AG04450 (cell line): ENCODE results near the gene MAT1A. TPM values are rescaled to one million over a fixed set of nuclear protein-coding genes. Genes with fewer than 3 reads are reported as not detected.

ENCODE experiments used
- CTCF ChIA-PET: fragments of 300-600, 350-600 bp; formaldehyde crosslinking; extraction: SDS; loops from one replicate; lab custom pipeline; 2022; ENCODE audit warnings: antibody characterized with exemption, inconsistent platforms; lab: Charles Lee
- POLR2A ChIA-PET: fragments of 350-600 bp; formaldehyde crosslinking; extraction: SDS; loops from one replicate; lab custom pipeline; 2021; ENCODE audit warnings: antibody characterized with exemption, inconsistent platforms; lab: Yijun Ruan, JAX
- DNase-seq: peaks from one replicate; pipeline ENCODE4 v3.0.0-alpha.2; 2011; ENCODE audit warnings: low read depth, low spot score
- H3K27ac ChIP-seq: one replicate; pipeline ENCODE4 v1.5.1; 2012; ENCODE audit warnings: low read depth, low read length, control low read depth
- H3K27me3 ChIP-seq: one replicate; pipeline ENCODE4 v1.6.0; 2012; ENCODE audit warnings: low read length; ENCODE audit not compliant: control insufficient read depth, insufficient read depth
- H3K4me3 ChIP-seq: 2 replicates; pipeline ENCODE4 v1.5.1; 2011; ENCODE audit warnings: mild to moderate bottlenecking, low read depth, low read length, control low read depth
- H3K9me3 ChIP-seq: 2 replicates; pipeline ENCODE4 v1.5.1; 2012; ENCODE audit warnings: low read length; ENCODE audit not compliant: control insufficient read depth, insufficient read depth
- CTCF ChIP-seq: IDR thresholded peaks from 2 replicates; pipeline ENCODE4 v1.5.1; 2011; ENCODE audit warnings: low read depth, low read length, control low read depth, inconsistent platforms
- polyA plus RNA-seq: library from polyadenylated mRNA; depleted of rRNA; stranded (reverse); fragments of >200 nt; gene quantifications from 2 replicates; pipeline ENCODE4 v1.2.3, GENCODE V29; 2011

The MAT1A gene
- polyA plus RNA-seq, 1 experiment: not detected

GRCh38 chr10:80268266-80268665, 21.2 kb downstream of the MAT1A start:
- Histone ChIP-seq H3K9me3 (no peaks in the 10 kb centered on the region), H3K27ac (no peak overlapping the region), H3K27me3 (peaks cover 8% of the 10 kb centered on the region), H3K4me3 (no peak overlapping the region)
- DNase-seq: no peak
- POLR2A ChIA-PET: interaction anchor here (0.7 kb wide), 1 partner anchor 169 kb away, joined by 3 read pairs; no protein-coding TSS in a partner anchor
- CTCF ChIA-PET: no interaction called here
- TF ChIP-seq CTCF: no peak

- Histone ChIP-seq H3K27me3 (peaks cover 9% of the 10 kb centered on the region), H3K4me3 (no peak overlapping the region), H3K27ac (no peak overlapping the region), H3K9me3 (no peaks in the 10 kb centered on the region)
- no peak for TF ChIP-seq CTCF
- no peak for DNase-seq
- ChIA-PET CTCF (no interaction called here), POLR2A (no interaction called here)
Observed at GRCh38 chr10:80266513-80266863, 23.0 kb downstream of the MAT1A start.

- H3K27me3 ChIP-seq: peaks cover 9% of the 10 kb centered on the region
- ChIA-PET CTCF (interaction anchor here (0.7 kb wide), 1 partner anchor 85 kb away, joined by 6 read pairs; no protein-coding TSS in a partner anchor), POLR2A (no interaction called here)
- no peak overlapping the region for H3K4me3 ChIP-seq
- H3K27ac ChIP-seq: no peak overlapping the region
- no peaks in the 10 kb centered on the region for H3K9me3 ChIP-seq
- no peak for DNase-seq
- no peak for TF ChIP-seq CTCF
Observed at GRCh38 chr10:80265740-80266512, 23.5 kb downstream of the MAT1A start.

- ChIA-PET POLR2A (no interaction called here), CTCF (interaction anchor here (0.6 kb wide), 1 partner anchor 206 kb away, joined by 3 read pairs; no protein-coding TSS in a partner anchor)
- Histone ChIP-seq H3K4me3 (no peak overlapping the region), H3K27me3 (peaks cover 9% of the 10 kb centered on the region), H3K9me3 (no peaks in the 10 kb centered on the region), H3K27ac (no peak overlapping the region)
- no peak for DNase-seq
- TF ChIP-seq CTCF: no peak
Observed at GRCh38 chr10:80264081-80265056, 25.1 kb downstream of the MAT1A start.
